ENCODE results near the gene TKT. TPM values are rescaled to one million over a fixed set of nuclear protein-coding genes. Genes with fewer than 3 reads are reported as not detected.

The TKT gene
- total RNA-seq, 4 donors from 2014 or later, result 497 to 698 (median 627) TPM

DNA sequence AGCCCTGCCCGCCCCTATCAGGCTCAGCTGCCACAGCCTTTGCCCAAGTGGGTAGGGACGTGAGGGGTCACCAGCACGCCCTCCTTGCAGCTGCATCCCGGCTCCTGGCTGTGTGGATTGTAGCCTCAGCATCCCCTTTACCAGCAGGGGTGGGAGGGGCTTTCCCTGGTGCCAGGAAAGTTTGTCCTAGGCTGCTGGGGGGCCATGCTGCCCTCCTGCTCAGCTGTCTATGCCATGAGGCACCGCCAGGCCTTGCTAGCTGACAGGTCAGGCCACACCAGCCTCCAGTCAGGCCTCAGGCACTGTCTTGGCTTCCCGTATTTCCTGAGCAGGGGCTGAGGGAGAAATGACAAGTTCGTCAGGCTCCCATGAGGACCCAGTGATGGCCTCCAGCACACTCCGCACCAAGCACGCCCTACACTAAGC, 32.3 kb downstream of the TKT start:
- no peaks in the 10 kb centered on the region for H3K9me3 ChIP-seq
- intact Hi-C loops (cut with DNase I), result no loop called here
- H3K4me1 ChIP-seq, result peaks cover 0 to 8% (median 0%) of the 10 kb centered on the region in 3 donors
- H3K27ac ChIP-seq, result no peak overlapping the region
- 90% methylated on average over 4 of the region's 9 CpGs; no CpG with 5 or more reads in 1 of the 2 donors for WGBS, 2 donors
- no peak for TF ChIP-seq POLR2A (IDR thresholded peaks at IDR 0.05)
- TF ChIP-seq CTCF (IDR thresholded peaks at IDR 0.05), result no peak
- H3K36me3 ChIP-seq, result peaks cover 36 to 62% (median 52%) of the 10 kb centered on the region in 3 donors
- no peak overlapping the region for H3K4me3 ChIP-seq
- no peak for DNase-seq
- no peaks in the 10 kb centered on the region for H3K27me3 ChIP-seq

- Histone ChIP-seq H3K9me3 (no peaks in the 10 kb centered on the region), H3K36me3 (peaks cover 31 to 57% (median 47%) of the 10 kb centered on the region in 3 donors), H3K27me3 (no peaks in the 10 kb centered on the region), H3K27ac (no peak overlapping the region), H3K4me1 (peaks cover 0 to 8% (median 0%) of the 10 kb centered on the region in 3 donors), H3K4me3 (no peak overlapping the region)
- 74 to 80% methylated on average over 6 to 7 of the region's 7 CpGs for WGBS, 2 donors
- TF ChIP-seq CTCF (IDR thresholded peaks at IDR 0.05), result no peak
- TF ChIP-seq POLR2A (IDR thresholded peaks at IDR 0.05), result no peak
- intact Hi-C loops (cut with DNase I), result no loop called here
- no peak for DNase-seq
These were observed 32.8 kb downstream of the TKT start for GRCh38 chr3:53223025-53223424.

GRCh38 chr3:53222183-53222901, 33.5 kb downstream of the TKT start:
- 74 to 87% methylated on average over 8 to 12 of the region's 12 CpGs for WGBS, 2 donors
- peaks cover 25 to 50% (median 40%) of the 10 kb centered on the region in 3 donors for H3K36me3 ChIP-seq
- H3K9me3 ChIP-seq, result no peaks in the 10 kb centered on the region
- no peak for DNase-seq
- no peaks in the 10 kb centered on the region for H3K27me3 ChIP-seq
- peaks cover 0 to 8% (median 0%) of the 10 kb centered on the region in 3 donors for H3K4me1 ChIP-seq
- TF ChIP-seq POLR2A (IDR thresholded peaks at IDR 0.05) (no peak), CTCF (IDR thresholded peaks at IDR 0.05) (no peak)
- no peak overlapping the region for H3K4me3 ChIP-seq
- intact Hi-C loops (cut with DNase I), result no loop called here
- no peak overlapping the region for H3K27ac ChIP-seq

DNA sequence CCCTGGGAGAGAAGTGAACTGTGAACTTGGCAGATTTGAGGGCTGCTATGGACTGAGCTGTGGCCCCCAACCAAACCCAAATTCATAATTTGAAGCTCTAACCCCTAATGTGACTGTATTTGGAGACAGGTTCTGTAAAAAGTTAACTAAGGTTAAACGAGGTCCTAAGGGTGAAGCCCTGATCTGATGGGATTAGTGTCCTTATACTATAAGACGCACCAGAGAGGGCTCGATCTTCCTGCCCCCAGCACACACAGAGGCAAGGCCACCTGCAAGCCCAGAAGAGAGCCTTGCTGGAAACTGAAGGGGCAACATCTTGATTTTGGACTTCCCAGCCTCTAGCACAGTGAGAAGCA, 34.0 kb downstream of the TKT start:
- Histone ChIP-seq H3K27me3 (no peaks in the 10 kb centered on the region), H3K9me3 (no peaks in the 10 kb centered on the region), H3K4me3 (no peak overlapping the region), H3K36me3 (peaks cover 20 to 45% (median 35%) of the 10 kb centered on the region in 3 donors), H3K4me1 (peaks cover 0 to 8% (median 0%) of the 10 kb centered on the region in 3 donors), H3K27ac (no peak overlapping the region)
- no peak for DNase-seq
- 77 to 82% methylated on average over 3 of the region's 3 CpGs for WGBS, 2 donors
- intact Hi-C loops (cut with DNase I), result no loop called here
- TF ChIP-seq CTCF (IDR thresholded peaks at IDR 0.05) (no peak), POLR2A (IDR thresholded peaks at IDR 0.05) (no peak)

DNA sequence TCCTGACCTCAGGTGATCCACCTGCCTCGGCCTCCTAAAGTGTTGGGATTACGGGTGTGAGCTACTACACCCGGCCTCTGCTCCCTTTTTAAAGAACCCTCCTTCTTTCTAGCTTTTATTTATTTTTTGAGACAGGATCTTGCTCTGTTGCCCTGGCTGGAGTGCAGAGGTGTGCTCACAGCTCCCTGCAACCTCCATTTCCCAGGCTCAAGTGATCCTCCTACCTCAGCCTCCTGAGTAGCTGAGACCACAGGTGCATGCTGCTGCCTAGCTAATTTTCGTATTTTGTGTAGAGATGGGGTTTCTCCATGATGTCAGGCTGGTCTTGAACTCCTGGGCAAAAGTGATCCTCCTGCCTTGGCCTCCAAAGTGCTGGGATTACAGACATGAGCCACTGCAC, 34.5 kb downstream of the TKT start:
- no peak for DNase-seq
- H3K9me3 ChIP-seq, result no peaks in the 10 kb centered on the region
- no peak overlapping the region for H3K4me3 ChIP-seq
- TF ChIP-seq POLR2A (IDR thresholded peaks at IDR 0.05) (no peak), CTCF (IDR thresholded peaks at IDR 0.05) (no peak)
- intact Hi-C loops (cut with DNase I), result no loop called here
- H3K36me3 ChIP-seq, result peaks cover 15 to 40% (median 30%) of the 10 kb centered on the region in 3 donors
- no peaks in the 10 kb centered on the region for H3K27me3 ChIP-seq
- H3K27ac ChIP-seq, result no peak overlapping the region
- 80 to 90% methylated on average over 4 of the region's 4 CpGs for WGBS, 2 donors
- peaks cover 0 to 8% (median 0%) of the 10 kb centered on the region in 3 donors for H3K4me1 ChIP-seq

All from esophagus squamous epithelium (tissue), 5 donors.